Midbrain (tissue), 1 donor: ENCODE measurements around the gene RAB34.

Experiments used
- DNase-seq: peaks from one replicate; lab custom pipeline; 2025; lab: John Stamatoyannopoulos, UW

Gene RAB34

DNA sequence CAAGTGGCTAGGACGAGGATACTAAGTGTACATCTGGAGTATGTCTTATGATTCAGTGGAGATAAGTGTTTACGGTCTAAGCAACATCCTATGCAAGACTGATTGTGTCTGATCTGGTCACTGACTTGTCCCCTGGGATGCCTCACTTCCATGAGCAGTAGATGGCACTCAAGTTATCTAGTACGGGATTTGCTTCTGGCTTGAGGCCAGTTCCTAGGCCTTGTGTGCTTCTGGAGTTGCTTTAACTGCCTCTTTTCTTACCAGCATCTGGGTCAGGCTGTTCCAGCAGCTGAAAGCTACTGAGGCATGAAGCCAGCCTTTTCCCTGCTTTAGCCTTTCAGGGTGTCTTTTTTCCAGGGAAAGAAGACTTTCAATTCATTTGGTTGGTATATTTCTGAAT, 32.7 kb downstream of the RAB34 start:
- peak; percentile 91 for DNase-seq

DNA sequence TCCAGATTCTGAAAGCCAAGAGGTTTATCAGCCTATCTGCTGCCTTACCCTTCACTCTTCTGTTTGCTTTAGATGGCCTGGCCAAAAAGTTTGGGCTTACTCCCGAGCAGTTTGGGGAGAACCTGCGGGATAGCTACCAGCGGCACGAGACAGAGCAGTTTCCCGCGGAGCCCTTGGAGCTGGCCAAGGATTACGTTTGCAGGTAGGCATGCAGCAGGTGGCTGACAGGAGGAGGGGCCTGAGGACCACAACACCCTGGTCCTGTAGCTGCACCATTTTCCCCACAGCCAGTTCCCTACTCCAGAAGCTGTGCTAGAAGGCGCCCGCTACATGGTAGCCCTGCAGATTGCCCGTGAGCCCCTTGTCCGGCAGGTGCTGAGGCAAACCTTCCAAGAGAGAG, 35.0 kb downstream of the RAB34 start:
- DNase-seq: no peak

GRCh38 chr17:28675980-28676379, 41.7 kb downstream of the RAB34 start:
- DNase-seq: no peak

DNA sequence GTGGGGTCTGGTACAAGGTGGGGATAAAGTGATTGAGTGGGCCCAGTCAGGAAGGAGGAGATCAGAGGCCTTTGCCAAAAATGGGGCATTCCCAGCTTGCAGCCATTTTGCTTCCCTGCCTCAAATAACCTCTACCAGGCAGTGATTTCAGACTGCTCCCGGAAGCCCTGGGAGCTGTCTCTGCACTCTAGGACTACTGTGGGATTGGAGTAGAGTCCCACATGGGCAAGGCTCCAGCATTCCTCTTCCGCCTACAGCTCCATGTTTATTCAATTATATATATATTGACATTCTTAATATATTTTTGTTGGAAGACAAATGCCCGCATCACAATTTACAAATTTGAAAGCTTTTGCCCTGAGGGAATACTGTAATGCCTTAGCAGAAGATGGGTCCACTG, 42.2 kb downstream of the RAB34 start:
- DNase-seq: no peak

GRCh38 chr17:28669918-28670317, 47.8 kb downstream of the RAB34 start:
- DNase-seq: no peak

- no peak for DNase-seq
Observed at GRCh38 chr17:28667870-28668269, 49.8 kb downstream of the RAB34 start.

DNA sequence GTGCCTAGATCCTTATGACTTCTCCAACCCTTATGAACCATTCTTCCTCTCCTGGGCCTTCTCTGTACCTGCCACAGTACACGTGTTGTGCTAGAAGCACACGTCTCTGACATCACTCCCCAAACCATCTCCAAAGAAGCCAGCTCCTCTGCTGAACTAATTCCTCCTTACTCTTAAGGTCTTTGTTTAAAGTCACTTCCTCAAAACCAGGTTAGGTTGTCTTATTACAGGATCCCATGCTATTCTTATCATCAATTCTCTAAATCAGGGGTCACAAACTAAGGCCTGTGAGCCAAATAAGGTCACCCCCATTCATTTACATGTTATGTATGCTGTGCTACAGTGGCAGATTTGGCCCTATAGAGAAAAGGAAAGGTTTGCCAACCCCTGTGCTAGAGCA, 51.7 kb downstream of the RAB34 start:
- DNase-seq: no peak
